Measurements from ENCODE around the gene RTP5. TPM values are rescaled to one million over a fixed set of nuclear protein-coding genes. Genes with fewer than 3 reads are reported as not detected.

The RTP5 gene
- total RNA-seq, 1 experiment from 2014 or later: not detected

GRCh38 chr2:241835611-241836010 lies 33.9 kb upstream of the RTP5 start:
- H2AK5ac ChIP-seq (ENCODE audit: insufficient read length, low read length): no peak overlapping the region
- no peak overlapping the region for H2AFZ ChIP-seq (ENCODE audit: low read length)
- no peak overlapping the region for H3T11ph ChIP-seq (ENCODE audit: low read length)
- DNase-seq: no peak
- H3K4me3 Mint-ChIP-seq: no peak overlapping the region
- no peaks in the 10 kb centered on the region for H3K79me1 ChIP-seq (ENCODE audit: insufficient read depth, low read depth, low read length, poor library complexity, severe bottlenecking)
- no peaks in the 10 kb centered on the region for H3K4me1 ChIP-seq (ENCODE audit: insufficient read depth, low read length)
- H3K23me2 ChIP-seq (ENCODE audit: insufficient read length, low read depth, low read length, poor library complexity, severe bottlenecking): no peaks in the 10 kb centered on the region
- H3K9ac ChIP-seq (ENCODE audit: extremely low read depth, insufficient read length, low read length): no peak overlapping the region
- H3K4me2 ChIP-seq (ENCODE audit: insufficient read depth, insufficient read length, low read length): no peak overlapping the region
- no peak overlapping the region for H2BK15ac ChIP-seq (ENCODE audit: low read depth, low read length)
- H4K91ac ChIP-seq (ENCODE audit: insufficient read length, low read depth, low read length): no peak overlapping the region
- no peaks in the 10 kb centered on the region for H3K79me2 ChIP-seq (ENCODE audit: insufficient read depth, low read length)
- no peaks in the 10 kb centered on the region for H4K20me1 ChIP-seq (ENCODE audit: control insufficient read depth, insufficient read depth, insufficient read length)
- H3K27ac Mint-ChIP-seq: no peak overlapping the region
- H3K56ac ChIP-seq (ENCODE audit: insufficient read length, low read depth, low read length): no peak overlapping the region
- no peak overlapping the region for H3K18ac ChIP-seq (ENCODE audit: insufficient read length, low read depth, low read length)
- no peak overlapping the region for H2BK12ac ChIP-seq (ENCODE audit: insufficient read length, low read depth, low read length)
- H4K8ac ChIP-seq (replicated peaks; ENCODE audit: insufficient read length, low read depth, low read length): no peak overlapping the region
- H3K27me3 ChIP-seq (ENCODE audit: insufficient read depth, low read length): no peaks in the 10 kb centered on the region
- H3K23ac ChIP-seq (ENCODE audit: insufficient read length, low read depth, low read length): no peak overlapping the region
- H3K36me3 Mint-ChIP-seq (ENCODE audit: insufficient read depth in 1 of 3, low read depth in 3 of 3): no peaks in the 10 kb centered on the region; a peak in 1 of 7 replicates
- H2BK120ac ChIP-seq (ENCODE audit: low read depth, low read length, poor library complexity, severe bottlenecking): no peak overlapping the region
- WGBS (ENCODE audit: extremely low coverage, insufficient read length, low lambda C conversion rate): no CpG with 5 or more reads among the region's 4 CpGs
- no peaks in the 10 kb centered on the region for H3K9me3 ChIP-seq (ENCODE audit: control insufficient read depth, low read depth, low read length)
- peaks cover 16% of the 10 kb centered on the region in 2 experiments for H3K4me1 Mint-ChIP-seq
- peaks cover 6% of the 10 kb centered on the region for H3K27me3 Mint-ChIP-seq (ENCODE audit: low read depth)
- no peak overlapping the region for H2BK20ac ChIP-seq (ENCODE audit: low read depth, low read length, poor library complexity, severe bottlenecking)
- H2BK5ac ChIP-seq (ENCODE audit: insufficient read length, low read length): no peak overlapping the region
- no peak for TF ChIP-seq CTCF (conservative IDR thresholded peaks at IDR 0.05)
- no peak overlapping the region for H4K5ac ChIP-seq (ENCODE audit: insufficient read length, low read depth, low read length)
- H3K27ac ChIP-seq (ENCODE audit: insufficient read length, low read depth, low read length): no peak overlapping the region
- H3K9me3 Mint-ChIP-seq: peaks cover 0 to 8% of the 10 kb centered on the region in 2 experiments; a peak in 4 of 5 replicates
- H3K14ac ChIP-seq (ENCODE audit: insufficient read depth, low read length): no peak overlapping the region
- H3K4ac ChIP-seq (ENCODE audit: low read depth, low read length): no peak overlapping the region

Measured in H9 (cell line).